Progenitor cell of endocrine pancreas (in vitro differentiated cells): Measurements from ENCODE around the gene ATP2C1. TPM values are rescaled to one million over a fixed set of nuclear protein-coding genes. Genes with fewer than 3 reads are reported as not detected.

Source experiments
- DNase-seq: peaks from one replicate; pipeline ENCODE4 v3.0.0; 2021; ENCODE audit warnings: low spot score; ENCODE audit not compliant: unreplicated experiment
- H3K27ac Mint-ChIP-seq: 2 replicates; pipeline ENCODE4 v1.8.0; 2021; ENCODE audit warnings: mild to moderate bottlenecking, moderate library complexity, mixed read lengths
- H3K27me3 Mint-ChIP-seq: 2 replicates; pipeline ENCODE4 v1.8.0; 2021; ENCODE audit warnings: mixed read lengths
- H3K36me3 Mint-ChIP-seq: 2 replicates; pipeline ENCODE4 v1.8.0; 2022; ENCODE audit warnings: mixed read lengths; ENCODE audit not compliant: insufficient read depth
- H3K4me1 Mint-ChIP-seq: 2 replicates; pipeline ENCODE4 v1.8.0; 2021; ENCODE audit warnings: low read depth, mixed read lengths
- H3K4me3 Mint-ChIP-seq: 2 replicates; pipeline ENCODE4 v1.8.0; 2021; ENCODE audit warnings: low read depth, mild to moderate bottlenecking, moderate library complexity, mixed read lengths
- H3K9me3 Mint-ChIP-seq: 2 replicates; pipeline ENCODE4 v1.8.0; 2021; ENCODE audit warnings: low read depth, mixed read lengths
- total RNA-seq: library from RNA; stranded (reverse); gene quantifications from 2 replicates; pipeline ENCODE4 v1.2.1, GENCODE V29; 2021
- TF ChIP-seq, protein P1 (sequence below): fragments of 200-600 bp; sonication (generic); IDR thresholded peaks from one replicate; pipeline ENCODE4 v1.5.0; 2021; ENCODE audit warnings: antibody characterized with exemption, mild to moderate bottlenecking; ENCODE audit not compliant: unreplicated experiment

The ATP2C1 gene
- total RNA-seq, 1 donor from 2014 or later = 83.5 TPM

DNA sequence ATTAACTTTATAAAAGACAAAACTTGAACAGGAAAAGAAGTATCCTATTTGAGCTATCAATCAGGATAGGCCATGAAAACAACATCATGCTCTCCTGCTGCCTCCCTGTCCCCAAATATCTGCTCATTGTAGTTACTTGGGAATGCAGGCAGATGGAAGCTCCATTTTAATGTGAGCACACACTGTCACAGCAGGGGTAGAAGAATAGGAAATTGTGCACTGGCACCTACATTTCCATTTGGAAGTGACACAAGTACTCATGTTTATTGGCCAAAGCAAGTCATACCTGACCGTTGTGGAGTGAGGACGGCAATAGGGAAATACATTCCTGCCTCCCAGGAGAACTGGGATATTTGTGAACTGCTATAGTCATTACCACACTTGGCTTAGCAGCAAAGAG, 80.3 kb downstream of the ATP2C1 start:
- Mint-ChIP-seq H3K9me3 (no peaks in the 10 kb centered on the region), H3K4me3 (no peak overlapping the region), H3K4me1 (no peaks in the 10 kb centered on the region), H3K27me3 (no peaks in the 10 kb centered on the region), H3K36me3 (peaks cover 15% of the 10 kb centered on the region), H3K27ac (no peak overlapping the region)
- no peak for DNase-seq
- TF ChIP-seq, protein P1, sequence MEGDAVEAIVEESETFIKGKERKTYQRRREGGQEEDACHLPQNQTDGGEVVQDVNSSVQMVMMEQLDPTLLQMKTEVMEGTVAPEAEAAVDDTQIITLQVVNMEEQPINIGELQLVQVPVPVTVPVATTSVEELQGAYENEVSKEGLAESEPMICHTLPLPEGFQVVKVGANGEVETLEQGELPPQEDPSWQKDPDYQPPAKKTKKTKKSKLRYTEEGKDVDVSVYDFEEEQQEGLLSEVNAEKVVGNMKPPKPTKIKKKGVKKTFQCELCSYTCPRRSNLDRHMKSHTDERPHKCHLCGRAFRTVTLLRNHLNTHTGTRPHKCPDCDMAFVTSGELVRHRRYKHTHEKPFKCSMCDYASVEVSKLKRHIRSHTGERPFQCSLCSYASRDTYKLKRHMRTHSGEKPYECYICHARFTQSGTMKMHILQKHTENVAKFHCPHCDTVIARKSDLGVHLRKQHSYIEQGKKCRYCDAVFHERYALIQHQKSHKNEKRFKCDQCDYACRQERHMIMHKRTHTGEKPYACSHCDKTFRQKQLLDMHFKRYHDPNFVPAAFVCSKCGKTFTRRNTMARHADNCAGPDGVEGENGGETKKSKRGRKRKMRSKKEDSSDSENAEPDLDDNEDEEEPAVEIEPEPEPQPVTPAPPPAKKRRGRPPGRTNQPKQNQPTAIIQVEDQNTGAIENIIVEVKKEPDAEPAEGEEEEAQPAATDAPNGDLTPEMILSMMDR = no peak

DNA sequence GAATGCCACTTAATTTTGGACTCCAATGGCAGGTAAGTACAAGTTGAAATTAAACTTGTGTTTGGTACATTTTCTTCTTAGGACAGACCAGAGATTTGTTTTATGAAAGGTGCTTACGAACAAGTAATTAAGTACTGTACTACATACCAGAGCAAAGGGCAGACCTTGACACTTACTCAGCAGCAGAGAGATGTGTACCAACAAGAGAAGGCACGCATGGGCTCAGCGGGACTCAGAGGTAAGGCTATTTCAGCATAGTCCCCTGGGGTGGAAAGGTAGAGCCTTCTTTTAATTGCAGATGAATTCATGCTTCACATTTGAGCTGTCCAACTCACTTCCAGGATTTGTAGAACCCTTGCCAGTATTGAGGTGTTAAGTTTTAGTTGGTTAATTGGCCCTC, 81.4 kb downstream of the ATP2C1 start:
- no peaks in the 10 kb centered on the region for H3K4me1 Mint-ChIP-seq
- TF ChIP-seq, protein P1 = no peak
- no peaks in the 10 kb centered on the region for H3K9me3 Mint-ChIP-seq
- H3K27ac Mint-ChIP-seq = no peak overlapping the region
- H3K27me3 Mint-ChIP-seq = no peaks in the 10 kb centered on the region
- H3K4me3 Mint-ChIP-seq = no peak overlapping the region
- peaks cover 12% of the 10 kb centered on the region for H3K36me3 Mint-ChIP-seq
- no peak for DNase-seq

DNA sequence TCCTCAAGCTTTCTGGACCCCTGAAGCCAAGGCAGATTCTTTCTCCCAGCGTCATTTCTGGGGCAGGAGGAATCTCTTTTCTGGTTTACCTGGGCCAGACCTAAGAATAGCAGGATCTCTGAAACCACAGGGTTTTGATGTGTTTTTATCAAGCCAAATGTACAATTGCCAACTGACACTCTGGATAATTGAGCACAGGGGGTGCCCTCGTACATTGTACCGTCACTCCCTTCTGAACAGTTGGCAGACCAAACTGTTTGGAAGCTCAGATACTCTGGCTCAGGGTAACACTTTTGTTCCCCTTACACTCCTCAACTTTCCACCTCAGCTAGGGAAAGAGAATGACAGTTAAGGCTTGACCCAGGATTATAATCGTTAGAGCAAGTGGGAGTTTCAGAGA, 82.8 kb downstream of the ATP2C1 start:
- H3K4me3 Mint-ChIP-seq = no peak overlapping the region
- H3K9me3 Mint-ChIP-seq = no peaks in the 10 kb centered on the region
- no peak overlapping the region for H3K27ac Mint-ChIP-seq
- no peaks in the 10 kb centered on the region for H3K4me1 Mint-ChIP-seq
- peaks cover 5% of the 10 kb centered on the region for H3K36me3 Mint-ChIP-seq
- DNase-seq = no peak
- no peaks in the 10 kb centered on the region for H3K27me3 Mint-ChIP-seq
- TF ChIP-seq, protein P1 = no peak

- no peaks in the 10 kb centered on the region for H3K4me1 Mint-ChIP-seq
- no peaks in the 10 kb centered on the region for H3K27me3 Mint-ChIP-seq
- TF ChIP-seq, protein P1 = no peak
- no peaks in the 10 kb centered on the region for H3K9me3 Mint-ChIP-seq
- peaks cover 2% of the 10 kb centered on the region for H3K36me3 Mint-ChIP-seq
- no peak overlapping the region for H3K4me3 Mint-ChIP-seq
- H3K27ac Mint-ChIP-seq = no peak overlapping the region
- DNase-seq = no peak
Measured at GRCh38 chr3:130979117-130979516, 85.2 kb downstream of the ATP2C1 start.

DNA sequence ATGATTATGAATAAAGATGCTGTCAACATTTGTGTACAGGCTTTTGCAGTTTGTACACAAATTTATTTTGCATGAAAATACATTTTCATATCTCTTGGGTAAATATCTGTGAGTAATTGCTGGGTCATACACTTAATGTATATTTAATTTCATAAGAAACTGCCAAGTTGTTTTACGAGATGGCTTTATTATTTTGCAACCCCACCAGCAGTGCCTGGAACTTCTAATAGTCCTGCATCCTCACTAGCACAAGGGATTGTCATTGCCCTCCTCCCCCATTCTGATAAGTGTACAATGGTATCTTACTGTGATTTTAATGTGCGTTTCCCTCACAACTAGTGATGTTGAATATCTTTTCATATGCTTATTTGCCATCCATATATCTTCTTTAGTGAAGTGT, 87.6 kb downstream of the ATP2C1 start:
- H3K4me3 Mint-ChIP-seq = no peak overlapping the region
- TF ChIP-seq, protein P1 = no peak
- no peaks in the 10 kb centered on the region for H3K9me3 Mint-ChIP-seq
- peaks cover 2% of the 10 kb centered on the region for H3K36me3 Mint-ChIP-seq
- no peak for DNase-seq
- H3K27me3 Mint-ChIP-seq = no peaks in the 10 kb centered on the region
- H3K4me1 Mint-ChIP-seq = no peaks in the 10 kb centered on the region
- no peak overlapping the region for H3K27ac Mint-ChIP-seq
